GM18498 (cell line): ENCODE results near the gene NPIPA1.
"Not testable (repeated sequence)": the region's sequence is repeated elsewhere in the genome, so short reads cannot be mapped to it uniquely, and the experiment has no call there.

Experiments
- ATAC-seq: cut with Tn5 transposase; IDR thresholded peaks from one replicate; pipeline ENCODE4 v1.9.1; 2021; ENCODE audit warnings: mild to moderate bottlenecking, moderate library complexity; ENCODE audit not compliant: unreplicated experiment

Gene NPIPA1

GRCh38 chr16:14929176-14929575 is 8.1 kb upstream of the NPIPA1 start:
- ATAC-seq, result not testable (repeated sequence)

- not testable (repeated sequence) for ATAC-seq
These were observed 7.0 kb upstream of the NPIPA1 start for GRCh38 chr16:14930246-14930645.

GRCh38 chr16:14930971-14931370 is 6.3 kb upstream of the NPIPA1 start:
- ATAC-seq, result not testable (repeated sequence)

GRCh38 chr16:14932581-14933375 is 4.5 kb upstream of the NPIPA1 start:
- not testable (repeated sequence) for ATAC-seq

- not testable (repeated sequence) for ATAC-seq
These were observed 751 bp downstream of the NPIPA1 start for GRCh38 chr16:14937994-14938393.

GRCh38 chr16:14942686-14943085 is 5.4 kb downstream of the NPIPA1 start:
- ATAC-seq, result not testable (repeated sequence)

- ATAC-seq, result no peak
These were observed 18.4 kb downstream of the NPIPA1 start for GRCh38 chr16:14955546-14956231.

GRCh38 chr16:14957576-14958322 is 20.5 kb downstream of the NPIPA1 start:
- no peak for ATAC-seq

- ATAC-seq, result no peak
These were observed 21.0 kb downstream of the NPIPA1 start for GRCh38 chr16:14958323-14958600.

GRCh38 chr16:14958970-14959369 is 21.7 kb downstream of the NPIPA1 start:
- no peak for ATAC-seq

GRCh38 chr16:14961405-14962186 is 24.4 kb downstream of the NPIPA1 start:
- no peak for ATAC-seq

GRCh38 chr16:14963281-14964173 is 26.3 kb downstream of the NPIPA1 start:
- no peak for ATAC-seq

- ATAC-seq, result no peak
These were observed 28.1 kb downstream of the NPIPA1 start for GRCh38 chr16:14965328-14965727.

GRCh38 chr16:14969795-14970194 is 32.6 kb downstream of the NPIPA1 start:
- not testable (repeated sequence) for ATAC-seq

- not testable (repeated sequence) for ATAC-seq
These were observed 34.5 kb downstream of the NPIPA1 start for GRCh38 chr16:14971621-14972228.

- ATAC-seq, result not testable (repeated sequence)
These were observed 36.6 kb downstream of the NPIPA1 start for GRCh38 chr16:14973785-14974322.

- not testable (repeated sequence) for ATAC-seq
These were observed 37.0 kb downstream of the NPIPA1 start for GRCh38 chr16:14974331-14974655.

GRCh38 chr16:14974656-14975417 is 37.6 kb downstream of the NPIPA1 start, which contains the start of gene PDXDC1:
PDXDC1 (plus strand) TSS chr16:14975026; CDS start chr16:14975200, 174 bp downstream.
- peak; percentile 94 for ATAC-seq
